PC-9 (cell line): ENCODE results near the gene EPS8L2.

Experiments
- CTCF ChIP-seq: fragments of 200-600 bp; sonication (generic); conservative IDR thresholded peaks from 2 replicates; pipeline ENCODE4 v1.6.1; 2017; ENCODE audit warnings: mixed run types, antibody characterized with exemption, mild to moderate bottlenecking, moderate library complexity
- EZH2 ChIP-seq: fragments of 200-600 bp; sonication (generic); IDR thresholded peaks from 2 replicates; pipeline ENCODE4 v1.8.0; 2017; ENCODE audit warnings: antibody characterized with exemption, low read depth

- no peak for TF ChIP-seq CTCF
- no peak for TF ChIP-seq EZH2
Observed at GRCh38 chr11:776263-776560, 70.2 kb downstream of the EPS8L2 start.
